ENCODE measurements around the gene ZYG11A. TPM values are rescaled to one million over a fixed set of nuclear protein-coding genes. Genes with fewer than 3 reads are reported as not detected.

Gene ZYG11A
- total RNA-seq, 4 donors from 2014 or later = 0.22 to 0.95 (median 0.50) TPM

DNA sequence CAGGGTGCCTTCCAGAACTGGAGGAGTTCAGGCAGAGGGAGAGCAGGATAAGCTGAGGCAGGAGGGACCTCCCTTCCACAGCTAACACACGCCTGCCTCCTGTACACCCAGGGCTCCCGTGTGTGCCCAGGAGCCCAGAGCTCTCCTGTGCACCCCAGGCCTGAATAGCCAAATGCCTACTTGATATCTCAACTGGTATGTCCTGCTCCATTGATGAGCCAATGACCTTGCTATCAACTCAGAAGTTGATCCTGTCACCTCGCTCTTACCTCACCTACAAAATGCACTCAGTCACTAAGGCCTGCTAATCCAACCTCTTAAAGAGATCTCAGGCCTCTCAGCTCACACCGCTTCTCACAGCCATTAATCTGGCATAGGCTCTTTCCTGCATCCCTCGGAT is 71.9 kb downstream of the ZYG11A start:
- Histone ChIP-seq H3K27me3 (no peaks in the 10 kb centered on the region), H3K9me3 (no peaks in the 10 kb centered on the region), H3K4me3 (no peak overlapping the region), H3K27ac (peak overlapping the region in 1 of 4 donors; percentile 29), H3K4me1 (peaks cover 1 to 65% (median 5%) of the 10 kb centered on the region in 3 donors), H3K36me3 (peaks cover 0 to 53% (median 0%) of the 10 kb centered on the region in 3 donors)
- no peak for DNase-seq
- WGBS, 2 donors = 85 to 86% methylated on average over 3 to 5 of the region's 5 CpGs
- intact Hi-C loops (cut with DNase I) = no loop called here
- TF ChIP-seq, protein P1, sequence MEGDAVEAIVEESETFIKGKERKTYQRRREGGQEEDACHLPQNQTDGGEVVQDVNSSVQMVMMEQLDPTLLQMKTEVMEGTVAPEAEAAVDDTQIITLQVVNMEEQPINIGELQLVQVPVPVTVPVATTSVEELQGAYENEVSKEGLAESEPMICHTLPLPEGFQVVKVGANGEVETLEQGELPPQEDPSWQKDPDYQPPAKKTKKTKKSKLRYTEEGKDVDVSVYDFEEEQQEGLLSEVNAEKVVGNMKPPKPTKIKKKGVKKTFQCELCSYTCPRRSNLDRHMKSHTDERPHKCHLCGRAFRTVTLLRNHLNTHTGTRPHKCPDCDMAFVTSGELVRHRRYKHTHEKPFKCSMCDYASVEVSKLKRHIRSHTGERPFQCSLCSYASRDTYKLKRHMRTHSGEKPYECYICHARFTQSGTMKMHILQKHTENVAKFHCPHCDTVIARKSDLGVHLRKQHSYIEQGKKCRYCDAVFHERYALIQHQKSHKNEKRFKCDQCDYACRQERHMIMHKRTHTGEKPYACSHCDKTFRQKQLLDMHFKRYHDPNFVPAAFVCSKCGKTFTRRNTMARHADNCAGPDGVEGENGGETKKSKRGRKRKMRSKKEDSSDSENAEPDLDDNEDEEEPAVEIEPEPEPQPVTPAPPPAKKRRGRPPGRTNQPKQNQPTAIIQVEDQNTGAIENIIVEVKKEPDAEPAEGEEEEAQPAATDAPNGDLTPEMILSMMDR (IDR thresholded peaks at IDR 0.05) = no peak
- no peak for TF ChIP-seq POLR2A (IDR thresholded peaks at IDR 0.05)

DNA sequence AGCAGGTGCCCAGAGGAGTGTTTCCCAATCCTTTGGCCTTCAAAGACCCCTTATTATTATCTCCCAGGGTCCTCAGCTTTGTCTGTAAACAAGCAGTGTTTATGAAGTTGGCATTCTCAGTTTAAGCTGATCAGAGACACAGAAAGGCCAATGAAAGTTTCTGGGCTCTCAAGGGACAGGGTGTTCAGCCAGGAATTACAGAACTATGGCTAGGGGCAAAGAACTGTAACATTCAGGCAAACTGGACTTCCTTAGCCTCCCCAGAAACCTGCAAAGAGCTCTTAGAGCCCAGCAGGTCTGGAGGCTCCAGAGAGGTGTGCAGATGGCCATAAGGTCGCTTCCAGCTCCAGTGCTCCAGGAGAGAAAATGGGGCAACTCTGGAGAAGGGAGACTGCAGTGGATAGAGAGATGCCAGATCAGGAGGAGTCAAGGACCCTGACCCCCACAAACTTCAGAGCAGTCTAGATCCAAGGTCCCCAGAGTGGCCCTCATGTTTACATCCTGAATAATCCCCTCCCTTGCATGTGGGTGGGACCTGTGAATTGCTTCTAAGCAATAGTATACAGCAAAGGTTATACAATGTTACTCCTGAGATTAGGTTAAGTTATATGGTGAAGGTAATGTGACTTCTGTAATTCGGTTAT is 72.8 kb downstream of the ZYG11A start:
- TF ChIP-seq POLR2A (IDR thresholded peaks at IDR 0.05) = no peak
- intact Hi-C loops (cut with DNase I) = no loop called here
- DNase-seq = no peak
- no peaks in the 10 kb centered on the region for H3K9me3 ChIP-seq
- H3K36me3 ChIP-seq = peaks cover 0 to 51% (median 0%) of the 10 kb centered on the region in 3 donors
- no peaks in the 10 kb centered on the region for H3K27me3 ChIP-seq
- no peak overlapping the region for H3K4me3 ChIP-seq
- 95 to 100% methylated on average over 2 of the region's 2 CpGs for WGBS, 2 donors
- H3K4me1 ChIP-seq = peaks cover 6 to 74% (median 14%) of the 10 kb centered on the region in 3 donors
- H3K27ac ChIP-seq = peak overlapping the region in 1 of 4 donors; percentile 29

DNA sequence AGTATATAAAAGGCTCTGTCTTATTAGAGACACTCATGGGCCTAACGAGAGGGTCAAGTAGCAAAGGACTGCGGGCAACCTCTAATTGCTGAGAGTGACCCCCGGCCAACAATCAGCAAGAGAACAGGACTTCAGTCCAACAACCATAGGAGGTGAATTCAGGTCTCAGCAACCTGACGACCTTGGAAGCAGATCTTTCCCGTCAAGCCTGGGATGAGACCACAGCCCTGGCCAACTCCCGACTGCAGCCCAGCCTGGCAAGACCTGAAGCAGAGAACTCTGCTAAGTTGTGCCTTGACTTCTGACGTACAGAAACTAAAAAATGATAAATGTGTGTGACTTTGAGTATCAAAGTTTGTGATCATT is 73.3 kb downstream of the ZYG11A start:
- TF ChIP-seq, protein P1 (IDR thresholded peaks at IDR 0.05) = no peak
- TF ChIP-seq POLR2A (IDR thresholded peaks at IDR 0.05) = no peak
- peaks cover 6 to 79% (median 16%) of the 10 kb centered on the region in 3 donors for H3K4me1 ChIP-seq
- intact Hi-C loops (cut with DNase I) = no loop called here

DNA sequence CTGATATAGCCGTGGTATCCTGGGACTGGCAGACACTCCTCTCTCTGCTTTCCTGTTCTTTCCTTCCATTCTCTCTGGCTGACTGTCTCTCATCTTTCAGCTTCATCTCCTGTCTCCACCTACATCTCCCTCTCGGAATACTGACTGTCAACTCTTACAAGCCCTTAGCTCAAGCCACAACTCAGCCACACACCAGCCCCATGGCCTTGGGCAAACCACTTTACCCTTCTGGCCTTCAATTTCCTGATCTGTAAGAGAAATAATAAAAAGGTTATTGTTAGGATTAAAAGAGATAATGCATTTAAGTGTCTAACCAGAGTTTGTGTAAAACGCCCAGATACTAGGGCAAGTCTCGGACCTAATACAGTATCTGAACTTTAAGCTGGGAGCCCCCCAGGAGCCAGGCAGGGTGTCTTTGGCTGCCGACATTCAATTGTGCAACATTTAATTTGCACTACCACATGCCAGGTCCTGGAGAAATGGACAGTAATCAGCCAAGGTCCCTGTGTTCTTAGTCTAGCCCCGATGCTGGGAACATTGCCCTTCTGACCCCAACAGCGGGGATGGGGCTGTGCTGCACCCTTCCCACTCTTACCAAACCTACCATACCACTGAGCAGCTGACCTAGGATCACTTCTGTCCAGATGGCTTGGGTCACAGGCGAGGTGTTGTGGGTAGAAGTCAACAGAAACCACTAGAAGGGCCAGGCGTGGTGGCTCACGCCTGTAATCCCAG is 73.8 kb downstream of the ZYG11A start:
- intact Hi-C loops (cut with DNase I) = no loop called here

More for the DNA sequence above, 73.3 kb downstream of the ZYG11A start:
- no peaks in the 10 kb centered on the region for H3K9me3 ChIP-seq
- no peaks in the 10 kb centered on the region for H3K27me3 ChIP-seq
- H3K27ac ChIP-seq = peak overlapping the region in 1 of 4 donors; percentile 26
- 90 to 92% methylated on average over 7 of the region's 7 CpGs for WGBS, 2 donors
- H3K36me3 ChIP-seq = peaks cover 0 to 46% (median 0%) of the 10 kb centered on the region in 3 donors
- DNase-seq = no peak
- no peak overlapping the region for H3K4me3 ChIP-seq

DNA sequence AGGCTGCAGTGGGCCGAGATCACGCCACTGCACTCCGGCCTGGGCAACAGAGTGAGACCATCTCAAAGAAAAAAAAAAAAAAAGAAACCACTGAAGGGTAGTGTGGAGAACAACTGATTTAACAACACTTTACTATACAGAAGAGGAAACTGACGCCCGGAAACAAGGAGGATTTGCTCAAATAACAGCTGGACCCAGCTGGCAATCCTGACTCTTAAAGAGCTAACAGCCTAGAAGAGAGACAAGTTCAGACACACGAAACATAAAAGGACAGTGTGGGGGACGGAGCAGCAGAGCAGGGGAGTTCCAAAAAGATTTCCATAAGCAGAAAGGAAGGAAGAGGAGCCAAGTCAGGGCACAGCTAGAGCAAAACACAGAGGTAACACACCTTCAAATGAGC is 74.6 kb downstream of the ZYG11A start:
- TF ChIP-seq POLR2A (IDR thresholded peaks at IDR 0.05) = no peak
- TF ChIP-seq, protein P1 (IDR thresholded peaks at IDR 0.05) = no peak
- H3K4me1 ChIP-seq = peaks cover 6 to 92% (median 16%) of the 10 kb centered on the region in 3 donors
- H3K4me3 ChIP-seq = no peak overlapping the region
- 49 to 64% methylated on average over 7 of the region's 7 CpGs for WGBS, 2 donors
- H3K27me3 ChIP-seq = no peaks in the 10 kb centered on the region
- peak overlapping the region in 2 of 4 donors; percentile 31 to 52 for H3K27ac ChIP-seq
- H3K9me3 ChIP-seq = no peaks in the 10 kb centered on the region
- intact Hi-C loops (cut with DNase I) = no loop called here
- DNase-seq = no peak
- H3K36me3 ChIP-seq = peaks cover 0 to 34% (median 0%) of the 10 kb centered on the region in 3 donors

More for the DNA sequence above, 73.8 kb downstream of the ZYG11A start:
- no peaks in the 10 kb centered on the region for H3K9me3 ChIP-seq
- peaks cover 0 to 40% (median 0%) of the 10 kb centered on the region in 3 donors for H3K36me3 ChIP-seq
- peaks cover 6 to 84% (median 16%) of the 10 kb centered on the region in 3 donors for H3K4me1 ChIP-seq
- WGBS, 2 donors = 86 to 88% methylated on average over 6 of the region's 10 CpGs
- H3K27ac ChIP-seq = peak overlapping the region in 3 of 4 donors; percentile 31 to 52 (median 32)
- no peaks in the 10 kb centered on the region for H3K27me3 ChIP-seq
- no peak overlapping the region for H3K4me3 ChIP-seq
- TF ChIP-seq POLR2A (IDR thresholded peaks at IDR 0.05) = no peak
- TF ChIP-seq, protein P1 (IDR thresholded peaks at IDR 0.05) = no peak
- no peak for DNase-seq
